HepG2 (cell line): ENCODE results near the gene MCC.

Experiments
- CTCF ChIP-seq: sonication (generic); formaldehyde crosslinking; IDR thresholded peaks from 2 replicates; pipeline ENCODE4 v1.5.0; 2020; ENCODE audit warnings: mild to moderate bottlenecking, missing genetic modification reagents, moderate library complexity
- JUN ChIP-seq: sonication (generic); formaldehyde crosslinking; IDR thresholded peaks from 2 replicates; pipeline ENCODE4 v1.4.0; 2020; ENCODE audit warnings: mild to moderate bottlenecking, missing genetic modification reagents
- MAX ChIP-seq: IDR thresholded peaks from 2 replicates; pipeline ENCODE4 v1.6.1; 2012; ENCODE audit warnings: inconsistent platforms
- MTA3 ChIP-seq: sonication (generic); formaldehyde crosslinking; IDR thresholded peaks from 2 replicates; pipeline ENCODE4 v1.4.0; 2020; ENCODE audit warnings: missing genetic modification reagents
- NCOR1 ChIP-seq: fragments of 200-600 bp; sonication (generic); IDR thresholded peaks from 2 replicates; pipeline ENCODE4 v1.7.0; 2017; ENCODE audit warnings: antibody characterized with exemption, low read length, borderline replicate concordance
- PTBP1 ChIP-seq: fragments of 200-400 bp; formaldehyde crosslinking; IDR thresholded peaks from 2 replicates; pipeline ENCODE4 v1.6.1; 2018; ENCODE audit warnings: low read length, low read depth; ENCODE audit not compliant: poor library complexity, severe bottlenecking
- SRF ChIP-seq: IDR thresholded peaks from 2 replicates; pipeline ENCODE4 v1.6.1; 2011; ENCODE audit warnings: mild to moderate bottlenecking, low read depth, low read length, moderate library complexity
- TAF1 ChIP-seq: sonication (generic); formaldehyde crosslinking; IDR thresholded peaks from 2 replicates; pipeline ENCODE4 v1.4.0; 2020; ENCODE audit warnings: missing genetic modification reagents
- THYN1 ChIP-seq: sonication (generic); formaldehyde crosslinking; IDR thresholded peaks from 2 replicates; pipeline ENCODE4 v1.8.1; 2023; ENCODE audit warnings: low read depth, mild to moderate bottlenecking, moderate library complexity, missing genetic modification reagents, borderline replicate concordance
- ZFP36L2 ChIP-seq: sonication (generic); formaldehyde crosslinking; IDR thresholded peaks from 2 replicates; pipeline ENCODE4 v1.4.0; 2020; ENCODE audit warnings: missing genetic modification reagents
- ZNF232 ChIP-seq: sonication (generic); formaldehyde crosslinking; IDR thresholded peaks from 2 replicates; pipeline ENCODE4 v1.4.0; 2020; ENCODE audit warnings: missing genetic modification reagents, borderline replicate concordance
- ZNF280D ChIP-seq: sonication (generic); formaldehyde crosslinking; IDR thresholded peaks from 2 replicates; pipeline ENCODE4 v1.5.1; 2020; ENCODE audit warnings: mild to moderate bottlenecking, missing genetic modification reagents
- ZNF782 ChIP-seq: sonication (generic); formaldehyde crosslinking; IDR thresholded peaks from 2 replicates; pipeline ENCODE4 v1.4.0; 2020; ENCODE audit warnings: missing genetic modification reagents, mild to moderate bottlenecking, borderline replicate concordance

GRCh38 chr5:113268232-113268631 lies 220.0 kb downstream of the MCC start:
- TF ChIP-seq PTBP1 (no peak), TAF1 (CRISPR knock-in tag) (no peak), THYN1 (no peak), CTCF (CRISPR knock-in tag) (no peak), MAX (no peak), ZNF232 (CRISPR knock-in tag) (no peak), ZNF782 (CRISPR knock-in tag) (no peak), SRF (no peak), JUN (CRISPR knock-in tag) (no peak), NCOR1 (no peak), ZNF280D (CRISPR knock-in tag) (no peak), ZFP36L2 (CRISPR knock-in tag) (no peak), MTA3 (CRISPR knock-in tag) (no peak)
